GM19452 (cell line): ENCODE measurements around the gene ULBP3.
"Not testable (repeated sequence)": the region's sequence is repeated elsewhere in the genome, so short reads cannot be mapped to it uniquely, and the experiment has no call there.

Experiments
- ATAC-seq: cut with Tn5 transposase; IDR thresholded peaks from one replicate; pipeline ENCODE4 v1.9.1; 2021; ENCODE audit not compliant: unreplicated experiment

ULBP3 gene

DNA sequence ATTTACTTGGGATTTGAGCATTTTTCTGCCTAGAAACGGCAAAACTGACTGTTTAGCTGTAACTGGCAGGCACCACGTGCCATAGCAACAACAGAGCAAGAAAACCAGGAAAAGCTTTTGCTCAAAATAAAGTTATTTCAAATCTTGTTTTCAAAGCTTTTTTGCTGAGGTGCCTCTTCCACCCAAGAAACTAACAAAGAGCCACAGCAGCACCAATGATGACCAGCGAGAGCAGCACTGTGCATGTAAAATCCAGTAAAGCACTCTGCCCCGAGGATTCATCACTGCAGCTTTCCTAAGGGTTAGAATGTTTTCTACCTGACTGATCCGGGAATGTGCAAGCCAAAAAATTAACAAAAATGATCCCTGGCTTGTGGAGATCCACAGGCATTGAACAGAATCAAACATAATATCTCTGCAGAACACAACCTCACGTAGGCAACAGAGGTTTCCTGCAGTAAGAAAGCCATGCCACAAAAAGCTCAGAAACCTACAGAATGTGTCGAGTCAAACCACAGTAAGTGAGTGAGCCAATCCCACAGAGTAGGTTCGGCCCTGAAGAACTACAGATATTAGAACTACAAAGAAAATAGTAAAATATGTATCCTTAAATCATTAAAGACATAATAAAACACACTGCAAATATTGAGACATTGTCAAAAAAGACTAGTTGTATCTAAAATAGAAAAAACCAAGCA is 7.4 kb upstream of the ULBP3 start:
- ATAC-seq = no peak

DNA sequence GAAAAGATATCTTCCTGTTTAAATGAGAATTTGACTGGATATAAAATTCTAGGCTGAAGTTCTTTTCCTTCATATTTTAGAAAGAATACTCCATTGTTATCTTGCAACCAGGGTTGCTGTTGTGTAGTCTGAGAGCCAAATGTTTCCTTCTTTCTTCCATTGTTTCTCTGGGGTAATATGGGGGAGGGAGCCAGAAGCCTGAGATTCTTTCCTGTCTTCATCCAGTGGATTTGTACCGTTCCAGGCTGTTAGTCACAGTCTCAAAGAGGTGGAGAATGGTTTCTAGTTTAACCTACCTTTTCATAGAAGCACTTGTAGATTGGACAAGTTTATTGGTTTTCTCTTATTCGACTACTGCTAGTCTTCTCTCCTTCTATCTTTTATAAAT is 6.1 kb upstream of the ULBP3 start:
- no peak for ATAC-seq

DNA sequence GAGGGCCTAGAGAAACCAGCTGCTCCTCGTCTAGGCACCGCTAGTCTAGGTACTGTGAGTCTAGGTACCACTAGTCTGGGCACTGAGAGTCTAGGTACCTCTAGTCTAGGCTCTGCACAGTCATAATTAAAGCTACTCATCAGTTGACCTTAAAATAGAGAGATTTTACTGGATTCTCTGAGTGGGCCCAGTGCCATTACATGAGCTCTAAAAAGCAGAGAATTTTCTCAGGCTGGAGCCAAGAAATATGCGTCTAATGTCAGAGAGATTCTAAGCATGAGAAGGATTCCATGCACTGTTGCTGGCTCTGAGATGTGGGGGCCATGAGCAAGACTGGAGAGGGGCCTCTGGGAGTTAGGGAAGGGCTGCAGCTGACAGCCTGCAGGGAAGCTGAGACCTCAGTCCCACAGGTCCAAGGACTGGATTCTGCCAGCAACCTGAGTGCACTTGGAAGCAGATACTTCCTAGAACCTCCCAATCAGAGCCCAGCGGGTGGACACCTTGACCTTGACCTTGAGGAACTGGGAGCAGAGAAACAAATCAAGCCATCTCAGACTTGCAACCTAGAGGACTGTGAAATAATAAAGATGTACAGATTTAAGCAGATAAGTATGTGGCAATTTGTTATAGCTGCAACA is 5.6 kb upstream of the ULBP3 start:
- not testable (repeated sequence) for ATAC-seq

DNA sequence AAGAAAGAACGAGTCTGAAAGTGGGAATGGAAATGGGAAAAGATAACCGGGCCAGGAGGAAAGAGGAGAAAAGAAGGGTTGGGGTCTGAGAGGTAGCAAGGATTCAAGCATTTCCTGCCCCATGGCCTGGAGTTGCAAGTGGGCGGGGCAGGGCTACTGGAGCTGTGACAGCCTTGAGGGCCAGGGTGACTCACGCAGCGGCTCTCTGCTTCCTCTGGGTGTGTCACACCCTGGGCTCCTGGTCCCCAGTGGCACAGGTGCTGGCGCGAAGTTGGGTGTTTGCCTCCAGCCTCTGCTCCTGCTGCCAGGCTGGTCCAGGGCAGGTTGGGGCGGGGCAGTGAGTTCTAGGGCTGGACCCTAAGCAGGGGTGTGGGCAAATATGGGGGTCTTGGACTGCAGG is 3.3 kb upstream of the ULBP3 start:
- ATAC-seq = no peak

DNA sequence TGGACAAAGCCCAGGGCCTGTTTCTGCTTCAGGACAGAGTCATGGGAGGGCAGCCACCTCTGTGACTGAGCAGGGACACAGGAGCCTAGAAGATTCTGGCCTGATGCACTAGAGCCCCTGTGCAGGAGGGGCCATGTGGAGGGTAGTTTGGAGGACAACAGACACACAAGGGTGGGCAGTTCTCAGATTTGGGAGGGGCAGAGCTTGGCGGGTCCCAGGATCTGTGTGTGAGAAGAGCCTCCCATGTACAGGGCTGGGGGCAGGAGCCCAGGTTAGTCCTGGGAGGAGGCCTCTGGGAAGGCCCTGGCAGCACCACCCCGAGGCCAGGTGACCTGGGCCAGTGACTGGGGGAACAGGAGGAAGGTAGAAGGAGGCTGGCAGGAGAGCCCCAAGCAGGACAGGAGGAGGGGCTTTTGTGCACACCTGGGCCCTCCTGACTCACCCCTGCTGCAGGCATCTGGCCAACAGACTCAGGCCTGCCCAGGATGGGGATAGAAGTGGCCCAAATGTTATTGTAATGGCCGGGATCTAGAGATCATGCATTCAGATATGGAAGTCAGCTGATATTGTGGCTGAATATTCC is 1.4 kb upstream of the ULBP3 start:
- ATAC-seq = no peak

DNA sequence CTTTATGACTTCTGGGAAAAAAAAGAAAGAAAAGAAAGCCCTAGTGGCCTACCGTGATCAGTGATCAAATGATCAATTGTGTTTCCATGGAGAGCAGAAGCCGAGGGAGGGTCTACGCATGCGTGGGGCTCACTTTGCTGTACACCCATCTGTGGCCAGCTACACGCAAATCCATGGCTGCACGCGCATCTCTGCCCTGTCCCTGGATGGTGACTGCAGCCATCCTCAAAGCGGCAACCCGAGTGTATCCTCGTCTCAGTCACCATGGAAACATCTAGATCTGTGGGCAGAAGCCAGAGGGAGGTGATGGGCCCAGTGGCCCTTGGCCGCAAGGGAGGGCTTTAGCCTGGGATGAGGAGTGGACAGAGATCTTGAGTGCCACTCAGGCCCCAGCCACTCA is 785 bp upstream of the ULBP3 start:
- no peak for ATAC-seq

DNA sequence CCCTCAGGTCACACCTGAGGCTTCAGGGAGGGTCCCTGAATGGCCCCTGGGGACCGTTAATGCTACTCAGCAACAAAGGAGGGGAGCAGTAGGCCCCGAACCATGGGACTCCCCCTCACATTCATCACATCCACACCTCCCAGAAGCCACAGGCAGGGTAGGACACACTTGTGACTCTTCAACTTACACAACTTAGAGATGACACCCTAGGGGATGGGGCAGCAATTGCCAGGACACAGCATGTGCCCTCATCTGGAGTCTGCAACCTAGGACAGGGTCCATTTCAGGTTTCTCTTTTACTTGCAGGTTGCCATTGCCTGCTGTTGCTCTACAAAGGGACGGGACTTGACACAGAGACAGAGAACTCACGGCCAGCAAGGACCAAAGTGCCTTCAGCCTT is 770 bp downstream of the ULBP3 start:
- no peak for ATAC-seq

DNA sequence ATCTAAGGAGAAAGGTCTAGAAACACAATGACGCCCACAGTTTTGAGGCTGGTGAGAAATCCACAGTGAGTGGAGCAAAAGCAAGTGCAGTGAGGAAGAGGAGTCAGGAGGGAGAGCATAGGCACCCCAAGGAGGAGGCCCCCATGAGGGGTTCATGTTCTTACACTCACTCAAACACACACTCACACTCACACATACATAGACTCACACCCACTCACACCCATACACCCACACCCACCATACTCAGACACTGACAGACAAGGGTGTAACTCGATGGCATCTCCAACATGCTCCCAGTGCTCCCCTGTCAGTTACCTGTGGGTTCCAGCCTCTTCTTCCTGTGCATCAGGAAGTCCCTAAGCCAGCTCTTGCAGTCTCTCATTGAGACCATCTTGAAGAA is 3.8 kb downstream of the ULBP3 start:
- no peak for ATAC-seq

DNA sequence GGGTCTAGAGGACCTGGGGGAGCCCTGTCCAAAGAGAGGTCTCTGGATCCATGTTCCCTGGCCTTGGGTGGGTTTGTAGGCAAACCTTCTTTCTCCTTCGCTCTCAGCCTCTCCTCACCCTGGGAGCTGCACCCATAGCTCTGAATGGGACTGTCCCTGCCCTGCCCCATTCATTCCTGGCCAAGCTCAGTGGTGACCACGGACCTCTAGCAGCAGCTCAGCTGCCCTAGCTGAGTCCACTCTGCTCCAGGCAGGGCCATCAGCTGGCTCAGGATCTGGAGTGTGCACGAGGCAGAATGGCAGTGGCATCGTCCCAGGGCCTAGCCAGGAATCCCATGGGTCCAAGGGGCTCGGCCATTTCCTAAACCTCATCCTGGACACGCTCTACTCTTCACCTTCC is 5.3 kb downstream of the ULBP3 start:
- no peak for ATAC-seq

DNA sequence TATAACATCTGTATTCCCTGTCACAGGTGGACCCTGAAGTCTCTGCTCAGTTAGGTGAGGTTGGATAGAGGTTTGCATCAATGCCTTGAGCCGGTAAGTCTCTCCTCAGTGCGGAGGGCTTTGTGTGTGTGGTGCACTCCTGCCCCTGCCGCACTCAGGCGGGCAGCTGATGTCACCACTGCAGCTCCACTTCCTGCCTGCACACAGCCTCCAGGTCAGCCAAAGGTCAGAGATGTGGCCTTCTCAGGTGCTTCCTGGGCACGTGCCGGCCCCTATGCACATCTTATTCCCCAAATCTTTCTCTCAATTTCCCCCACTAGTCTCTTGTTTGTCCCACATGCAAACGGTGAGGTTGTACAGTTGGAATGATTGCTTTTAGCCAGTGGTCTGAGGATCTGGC is 8.9 kb downstream of the ULBP3 start:
- ATAC-seq = not testable (repeated sequence)

DNA sequence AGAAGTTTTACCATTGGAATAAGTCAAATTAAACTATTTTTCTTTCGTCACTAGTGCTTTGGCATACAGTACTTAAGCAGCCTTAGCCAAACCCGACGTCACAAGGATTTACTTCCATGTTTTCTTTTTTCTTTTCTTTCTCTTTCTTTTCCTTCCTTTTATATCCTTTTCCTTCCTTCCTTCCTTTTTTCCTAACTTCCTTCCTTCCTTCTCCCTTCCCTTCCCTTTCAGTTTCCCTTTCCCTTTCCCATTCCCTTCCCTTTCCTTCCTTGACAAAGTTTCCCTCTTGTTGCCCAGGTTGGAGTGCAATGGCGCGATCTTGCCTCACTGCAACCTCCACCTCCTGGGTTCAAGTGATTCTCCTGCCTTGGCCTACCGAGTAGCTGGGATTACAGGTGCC is 9.9 kb downstream of the ULBP3 start:
- no peak for ATAC-seq

DNA sequence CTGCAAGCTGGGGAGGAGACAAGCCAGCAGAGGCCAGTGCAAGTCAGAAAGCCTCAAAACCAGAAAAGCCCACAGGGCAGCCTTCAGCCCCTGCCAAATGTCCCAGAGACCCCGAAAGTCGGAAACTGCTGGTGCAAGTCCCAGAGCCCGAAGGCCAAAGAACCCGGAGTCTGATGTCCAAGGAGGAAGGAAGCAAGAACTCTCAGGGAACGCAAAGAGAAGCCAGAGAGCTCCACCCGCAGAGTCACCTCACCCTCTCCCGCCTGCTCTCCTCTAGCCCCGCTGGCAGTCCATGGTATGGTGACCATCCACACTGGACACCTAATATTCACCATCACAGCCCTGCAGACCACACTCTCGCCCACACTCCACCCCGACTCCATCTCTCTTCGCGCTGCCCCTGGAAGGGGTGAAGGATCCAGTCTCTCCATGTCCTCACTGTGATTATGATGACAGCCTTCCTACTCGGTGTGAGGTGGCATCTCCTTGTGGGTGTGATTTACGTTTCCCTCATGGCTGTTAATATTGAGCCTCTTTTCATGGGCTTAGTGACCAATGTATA is 10.6 kb downstream of the ULBP3 start:
- no peak for ATAC-seq

DNA sequence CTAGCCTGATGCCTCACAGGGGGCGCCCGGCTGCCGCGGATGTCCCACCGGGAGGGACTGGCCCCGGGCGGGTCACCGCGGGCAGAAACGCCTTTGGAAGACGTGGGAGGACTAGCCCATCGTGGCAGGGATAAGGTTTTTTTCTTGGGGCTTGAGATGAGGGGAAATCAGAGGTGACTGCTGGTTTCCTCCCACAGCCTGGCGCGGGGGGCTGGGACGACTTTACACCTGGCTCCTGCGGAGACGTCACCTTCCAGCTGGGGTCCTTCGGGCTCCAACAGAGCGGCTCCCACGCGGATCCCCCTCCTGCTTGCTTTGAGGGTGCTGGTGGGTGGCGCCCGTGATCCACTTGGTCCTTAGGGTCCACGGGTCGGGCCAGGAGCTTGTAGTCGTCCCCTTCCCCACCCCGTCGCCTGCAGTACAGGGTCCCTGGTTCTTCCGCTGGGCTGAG is 11.4 kb downstream of the ULBP3 start:
- no peak for ATAC-seq

DNA sequence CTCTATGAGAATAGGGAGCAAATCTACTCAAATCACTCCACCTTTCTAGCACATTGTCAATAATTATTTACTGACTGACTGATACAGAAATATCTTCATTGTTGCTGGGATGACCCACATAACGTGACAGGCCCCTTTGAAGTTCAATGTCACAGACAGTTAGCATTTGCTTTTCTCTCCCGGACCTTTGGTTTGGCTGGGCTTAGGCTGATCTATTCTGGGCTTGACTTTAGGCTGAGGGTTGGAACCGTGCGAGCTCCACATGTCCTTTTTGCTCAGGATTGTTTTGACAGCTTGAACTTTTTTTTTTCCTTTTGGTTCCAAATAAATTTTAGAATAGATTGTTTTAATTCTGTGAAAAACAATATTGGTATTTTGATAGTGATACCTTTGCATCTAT is 12.0 kb downstream of the ULBP3 start:
- ATAC-seq = no peak

DNA sequence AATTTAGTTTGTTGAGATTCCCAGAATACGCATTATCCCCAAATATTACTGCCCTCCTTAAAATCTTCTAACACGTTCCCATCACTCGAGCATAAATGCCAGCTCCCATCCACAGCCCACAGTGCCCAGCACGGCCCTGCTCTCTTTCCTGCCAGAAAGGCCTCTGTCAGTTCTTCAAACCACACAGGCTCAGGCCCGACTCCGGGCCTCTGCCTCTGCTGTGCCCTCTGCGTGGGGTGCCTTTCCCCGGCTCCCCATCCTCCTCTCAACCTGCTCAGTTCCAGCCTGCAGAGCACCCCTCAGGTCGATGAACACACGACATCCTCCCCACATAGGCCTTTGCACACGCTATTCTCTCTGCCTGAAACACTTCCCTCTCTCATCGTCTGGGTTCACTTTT is 12.8 kb downstream of the ULBP3 start:
- no peak for ATAC-seq

DNA sequence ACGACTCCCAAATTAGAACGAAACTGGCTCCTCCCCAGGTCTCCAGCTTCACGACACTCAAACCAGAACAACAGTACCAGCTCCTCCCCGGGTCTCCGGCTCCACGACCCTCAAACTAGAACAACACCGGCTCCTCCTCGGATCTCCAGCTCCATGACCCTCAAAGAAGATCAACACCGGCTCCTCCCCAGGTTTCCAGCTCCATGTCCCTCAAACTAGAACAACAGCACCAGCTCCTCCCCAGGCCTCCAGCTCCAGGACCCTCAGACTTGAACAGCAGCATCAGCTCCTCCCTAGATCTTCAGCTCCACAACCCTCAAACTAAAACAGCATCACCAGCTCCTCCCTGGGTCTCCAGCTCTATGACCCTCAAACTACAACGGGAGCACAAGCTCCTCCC is 13.8 kb downstream of the ULBP3 start:
- no peak for ATAC-seq

DNA sequence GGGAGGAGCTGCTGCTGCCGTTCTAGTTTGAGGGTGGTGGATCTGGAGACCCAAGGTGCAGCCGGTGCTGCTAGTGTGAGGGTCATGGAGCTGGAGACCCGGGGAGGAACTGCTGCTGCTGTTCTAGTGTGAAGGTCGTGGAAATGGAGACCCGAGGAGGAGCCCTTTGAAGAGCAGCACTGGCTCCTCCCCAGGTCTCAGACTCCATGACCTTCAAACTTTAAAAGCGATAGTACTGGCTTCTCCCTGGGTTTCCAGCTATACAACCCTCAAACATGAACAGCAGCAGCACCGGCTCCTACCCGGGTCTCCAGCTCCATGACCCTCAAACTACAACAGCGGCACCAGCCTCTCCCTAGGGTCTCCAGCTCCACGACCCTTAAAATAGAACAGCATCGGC is 15.5 kb downstream of the ULBP3 start:
- ATAC-seq = no peak

DNA sequence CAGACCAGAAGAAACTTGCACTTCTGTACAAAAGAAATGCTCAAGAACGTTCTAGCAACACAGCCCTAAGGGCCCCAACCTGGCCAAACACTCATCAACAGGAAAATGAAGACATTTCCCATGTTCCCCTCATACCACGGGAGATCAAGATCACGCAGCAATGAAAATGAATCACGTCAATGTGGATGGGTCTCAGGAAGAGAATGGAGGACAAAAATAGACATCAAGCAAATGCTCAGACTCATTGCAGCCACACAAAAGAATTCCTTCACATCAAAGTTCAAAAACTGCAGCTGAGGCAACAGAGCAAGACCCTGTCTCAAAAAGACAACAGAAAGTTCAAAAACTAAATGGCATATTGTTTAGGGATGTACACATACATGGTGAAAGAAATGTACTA is 18.1 kb downstream of the ULBP3 start:
- ATAC-seq = no peak

DNA sequence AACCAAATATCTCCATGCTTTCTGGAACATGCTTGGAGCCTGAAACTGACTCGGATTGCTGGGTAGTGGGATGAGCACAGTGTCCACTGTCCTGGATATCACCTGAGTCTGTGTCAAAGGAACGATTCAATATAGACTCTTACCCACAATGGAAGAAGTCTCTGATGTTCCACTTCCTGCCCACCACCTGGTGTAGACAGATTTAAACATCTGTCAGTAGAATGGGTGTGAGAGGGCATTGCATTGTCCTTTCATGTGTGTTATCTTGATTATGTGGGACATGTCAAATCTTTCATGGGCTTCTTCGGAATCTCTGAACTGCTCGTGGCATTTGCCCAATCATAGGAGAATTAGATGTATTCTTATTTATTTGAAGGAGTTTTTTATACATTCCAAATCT is 20.8 kb downstream of the ULBP3 start:
- ATAC-seq = no peak

DNA sequence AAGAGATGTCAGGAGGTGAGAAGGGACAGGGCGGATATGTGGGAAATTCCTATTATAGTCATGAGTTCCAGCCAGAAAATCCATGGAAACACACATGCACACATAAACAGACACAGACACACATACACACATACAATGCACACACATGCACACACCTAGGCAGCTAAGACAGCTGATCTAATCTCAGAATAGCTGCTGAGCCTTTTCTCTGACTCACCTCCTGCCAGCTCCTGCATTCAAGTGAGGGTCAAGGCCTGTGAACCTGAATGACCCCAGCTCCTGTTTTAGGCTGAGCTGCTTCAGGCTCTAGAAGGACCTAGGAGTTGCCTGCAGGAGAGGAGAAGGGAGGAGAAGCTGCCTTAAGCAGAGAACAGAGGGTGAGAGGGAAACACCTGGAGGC is 22.0 kb downstream of the ULBP3 start:
- ATAC-seq = no peak

DNA sequence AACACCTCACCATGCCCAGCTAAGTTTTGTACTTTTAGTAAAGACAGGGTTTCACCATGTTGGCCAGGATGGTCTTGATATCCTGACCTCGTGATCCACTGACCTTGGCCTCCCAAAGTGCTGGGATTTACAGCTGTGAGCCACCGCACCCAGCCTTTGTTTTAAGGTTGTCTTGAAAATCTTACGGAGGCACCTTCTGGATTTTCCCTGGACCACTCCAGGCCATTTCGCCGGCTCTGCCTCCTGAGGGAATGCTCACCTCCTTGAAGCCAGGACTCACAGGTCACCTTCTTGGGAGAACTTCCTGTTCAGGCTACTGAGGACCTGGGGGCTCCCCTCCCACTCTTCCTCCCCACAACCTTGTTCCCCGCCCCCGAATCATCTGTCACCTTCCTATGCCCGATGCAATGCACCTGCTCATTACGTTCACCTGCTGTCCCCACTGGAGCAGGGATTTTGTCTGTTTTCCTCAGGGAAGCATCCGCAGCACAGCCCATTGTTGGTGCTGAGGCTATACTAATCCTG is 24.2 kb downstream of the ULBP3 start:
- ATAC-seq = no peak
